ENCODE measurements around the gene RALGPS1. TPM values are rescaled to one million over a fixed set of nuclear protein-coding genes. Genes with fewer than 3 reads are reported as not detected.

Gene RALGPS1
- total RNA-seq, 2 experiments from 2014 or later: 4.8 to 5.1 TPM

- Mint-ChIP-seq H3K9me3 (no peaks in the 10 kb centered on the region), H3K36me3 (no peaks in the 10 kb centered on the region), H3K27ac (no peak overlapping the region), H3K4me1 (peaks cover 2% of the 10 kb centered on the region), H3K4me3 (no peak overlapping the region), H3K27me3 (peaks cover 55% of the 10 kb centered on the region)
- DNase-seq (no peak), ATAC-seq (ENCODE audit: low read depth) (no peak)
- POLR2A ChIA-PET: no interaction called here
Measured at GRCh38 chr9:127124792-127125191, 210.2 kb downstream of the RALGPS1 start.

DNA sequence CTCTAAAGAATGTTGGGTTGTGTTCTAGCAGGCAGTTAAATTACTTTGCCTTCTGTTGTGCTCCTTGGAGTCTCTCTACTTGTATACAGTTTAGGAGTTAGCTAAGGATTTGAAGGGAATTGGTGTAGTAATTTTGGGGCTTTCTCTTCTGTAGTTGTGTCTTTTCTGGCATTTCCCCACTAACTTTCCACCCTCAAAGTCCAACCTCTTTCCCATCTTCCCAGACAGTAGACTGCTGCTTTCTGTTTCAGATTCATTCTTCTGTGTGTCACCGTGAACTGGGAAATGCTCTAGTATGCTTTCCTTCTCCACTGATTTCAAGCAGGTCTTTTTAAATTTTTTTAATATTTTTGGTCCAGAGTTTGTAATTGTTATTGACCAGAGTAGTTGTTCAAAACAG lies 212.4 kb downstream of the RALGPS1 start:
- H3K4me3 Mint-ChIP-seq: no peak overlapping the region
- H3K27me3 Mint-ChIP-seq: peaks cover 44% of the 10 kb centered on the region
- POLR2A ChIA-PET: no interaction called here
- DNase-seq: no peak
- no peaks in the 10 kb centered on the region for H3K36me3 Mint-ChIP-seq
- H3K27ac Mint-ChIP-seq: no peak overlapping the region
- H3K4me1 Mint-ChIP-seq: peaks cover 3% of the 10 kb centered on the region
- no peaks in the 10 kb centered on the region for H3K9me3 Mint-ChIP-seq
- ATAC-seq (ENCODE audit: low read depth): no peak

DNA sequence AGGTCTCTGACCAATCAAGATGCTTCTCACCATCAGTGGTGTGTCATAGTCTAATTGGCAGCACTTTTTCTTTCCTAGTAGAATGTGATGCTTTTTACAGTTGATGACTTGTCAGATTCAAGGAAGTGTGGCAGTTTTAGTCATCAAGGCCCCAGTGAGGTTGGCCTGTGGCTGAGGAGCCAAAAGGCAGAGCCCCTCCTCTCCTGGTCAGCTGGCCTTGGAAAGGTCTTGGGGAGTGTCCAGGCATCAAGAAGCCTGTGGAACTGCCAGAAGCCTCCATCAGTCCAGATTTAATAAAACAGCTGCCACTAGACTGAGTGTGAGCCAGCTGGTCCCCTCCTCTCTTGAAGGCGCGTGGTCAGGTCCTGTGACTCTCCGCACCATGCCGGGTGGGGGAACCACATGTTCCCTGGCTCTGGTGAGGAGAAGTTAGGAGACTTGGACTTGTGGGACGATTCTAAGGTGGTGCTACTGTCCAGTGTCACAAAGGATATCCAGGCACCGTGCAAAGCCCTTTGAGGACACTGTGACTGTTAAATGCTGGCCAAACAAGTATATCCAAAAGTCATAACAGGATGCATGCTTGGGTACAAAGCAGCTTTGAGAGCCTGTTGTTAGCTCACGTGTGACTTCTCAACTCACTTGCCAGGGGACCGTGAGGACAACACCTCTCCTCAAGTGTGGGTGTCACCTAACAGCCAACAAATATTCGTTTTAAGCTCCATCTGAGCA lies 213.9 kb downstream of the RALGPS1 start:
- no peaks in the 10 kb centered on the region for H3K9me3 Mint-ChIP-seq
- POLR2A ChIA-PET: no interaction called here
- peaks cover 3% of the 10 kb centered on the region for H3K4me1 Mint-ChIP-seq
- DNase-seq: no peak
- no peak overlapping the region for H3K4me3 Mint-ChIP-seq
- peaks cover 31% of the 10 kb centered on the region for H3K27me3 Mint-ChIP-seq
- no peak for ATAC-seq (ENCODE audit: low read depth)
- no peaks in the 10 kb centered on the region for H3K36me3 Mint-ChIP-seq
- no peak overlapping the region for H3K27ac Mint-ChIP-seq

- Mint-ChIP-seq H3K27me3 (peaks cover 26% of the 10 kb centered on the region), H3K27ac (no peak overlapping the region), H3K4me3 (no peak overlapping the region), H3K4me1 (peaks cover 3% of the 10 kb centered on the region), H3K36me3 (no peaks in the 10 kb centered on the region), H3K9me3 (no peaks in the 10 kb centered on the region)
- POLR2A ChIA-PET: no interaction called here
- no peak for ATAC-seq (ENCODE audit: low read depth)
- DNase-seq: no peak
Measured at GRCh38 chr9:127129073-127129717, 214.6 kb downstream of the RALGPS1 start.

GRCh38 chr9:127129718-127130085 lies 215.1 kb downstream of the RALGPS1 start:
- ATAC-seq (ENCODE audit: low read depth): no peak
- no peaks in the 10 kb centered on the region for H3K9me3 Mint-ChIP-seq
- peaks cover 3% of the 10 kb centered on the region for H3K4me1 Mint-ChIP-seq
- DNase-seq: no peak
- H3K27me3 Mint-ChIP-seq: peaks cover 22% of the 10 kb centered on the region
- H3K36me3 Mint-ChIP-seq: no peaks in the 10 kb centered on the region
- no peak overlapping the region for H3K4me3 Mint-ChIP-seq
- H3K27ac Mint-ChIP-seq: no peak overlapping the region
- POLR2A ChIA-PET: no interaction called here

GRCh38 chr9:127130235-127130634 lies 215.7 kb downstream of the RALGPS1 start:
- no peak for DNase-seq
- no peak overlapping the region for H3K27ac Mint-ChIP-seq
- no peak overlapping the region for H3K4me3 Mint-ChIP-seq
- POLR2A ChIA-PET: no interaction called here
- H3K4me1 Mint-ChIP-seq: peaks cover 3% of the 10 kb centered on the region
- no peaks in the 10 kb centered on the region for H3K36me3 Mint-ChIP-seq
- no peaks in the 10 kb centered on the region for H3K9me3 Mint-ChIP-seq
- ATAC-seq (ENCODE audit: low read depth): no peak
- H3K27me3 Mint-ChIP-seq: peaks cover 18% of the 10 kb centered on the region

DNA sequence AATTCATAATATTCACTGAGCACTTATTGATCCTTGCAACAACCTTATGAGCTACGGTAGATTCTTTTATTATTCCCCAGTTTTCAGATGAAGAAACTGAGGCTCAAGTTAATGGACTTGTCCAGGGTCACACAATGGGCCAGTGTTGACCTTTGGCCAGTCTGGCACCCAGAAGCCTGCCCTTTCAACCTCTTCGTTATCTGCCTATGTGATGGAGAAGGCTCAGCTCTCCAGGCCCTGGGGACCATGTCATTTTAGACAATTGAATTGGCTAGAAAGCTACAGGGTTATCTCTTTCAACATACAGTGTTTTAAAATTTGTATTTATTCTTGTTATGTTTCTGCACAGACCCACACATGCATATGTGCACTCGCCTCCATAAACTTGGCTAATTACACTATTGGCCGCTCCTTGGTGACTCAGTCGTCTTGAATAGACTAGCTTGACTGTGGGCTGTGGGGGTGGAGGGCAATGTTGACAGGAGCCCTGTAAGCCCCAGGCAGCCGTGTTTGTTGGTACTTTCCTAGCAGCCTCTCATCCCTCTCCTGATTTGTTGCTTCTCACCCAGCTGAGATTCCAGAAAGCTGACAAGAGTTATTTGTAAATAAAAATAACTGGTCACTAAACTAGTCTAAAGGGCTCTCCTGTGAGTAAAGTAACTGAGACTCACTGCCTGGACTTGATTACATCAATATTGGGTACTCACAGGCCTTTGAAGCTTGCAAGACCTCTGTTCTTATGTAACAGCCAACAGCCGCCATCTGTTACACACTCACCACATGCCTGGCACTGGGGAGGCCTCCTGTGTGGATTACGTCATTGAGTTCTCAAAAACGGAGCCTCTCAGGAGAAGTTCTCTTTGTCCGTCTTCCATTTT lies 216.3 kb downstream of the RALGPS1 start:
- Mint-ChIP-seq H3K9me3 (no peaks in the 10 kb centered on the region), H3K27me3 (peaks cover 15% of the 10 kb centered on the region), H3K27ac (no peak overlapping the region), H3K36me3 (no peaks in the 10 kb centered on the region), H3K4me3 (no peak overlapping the region), H3K4me1 (peaks cover 3% of the 10 kb centered on the region)
- POLR2A ChIA-PET: no interaction called here
- no peak for DNase-seq
- ATAC-seq (ENCODE audit: low read depth): no peak

DNA sequence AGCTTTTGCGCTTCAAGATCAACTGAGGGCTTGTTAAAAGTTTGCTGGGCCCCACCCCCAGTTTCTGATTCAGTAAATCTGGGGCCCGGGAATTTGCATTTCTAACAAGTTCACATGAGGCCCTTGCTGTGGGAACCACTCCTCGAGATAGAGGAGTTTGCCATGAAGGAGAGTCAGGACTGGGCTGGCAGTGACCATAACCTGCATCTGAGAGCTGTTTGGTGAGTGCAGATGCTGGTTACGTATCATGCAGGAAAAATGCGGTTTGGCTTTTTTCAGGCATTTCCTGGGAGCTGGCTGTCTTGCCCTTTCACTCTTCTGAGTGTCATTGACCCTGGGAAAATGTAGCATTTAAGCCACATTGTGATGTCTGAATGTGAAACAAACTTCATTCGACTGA lies 217.3 kb downstream of the RALGPS1 start:
- Mint-ChIP-seq H3K27me3 (peaks cover 9% of the 10 kb centered on the region), H3K4me3 (no peak overlapping the region), H3K27ac (no peak overlapping the region), H3K9me3 (no peaks in the 10 kb centered on the region), H3K4me1 (peaks cover 2% of the 10 kb centered on the region), H3K36me3 (no peaks in the 10 kb centered on the region)
- ATAC-seq (ENCODE audit: low read depth) (no peak), DNase-seq (no peak)
- POLR2A ChIA-PET: no interaction called here

DNA sequence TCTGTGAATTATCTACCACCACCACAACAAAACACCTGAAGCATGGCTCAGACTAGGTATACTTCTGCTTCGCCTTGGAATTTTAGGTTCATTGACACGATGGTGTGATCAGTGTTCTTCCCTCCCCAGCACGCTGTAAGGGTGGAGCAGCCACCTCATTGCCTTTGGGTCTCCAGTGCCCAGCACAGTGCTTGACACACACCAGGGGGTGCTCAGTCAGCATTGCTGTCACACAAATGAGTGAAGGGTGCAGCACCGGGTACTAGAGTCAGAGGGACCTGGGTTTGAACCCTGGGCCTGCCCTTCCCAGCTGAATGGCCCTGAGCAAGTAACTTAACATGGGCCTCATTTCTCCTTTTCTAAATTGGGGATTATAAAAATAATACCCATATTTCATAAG lies 217.8 kb downstream of the RALGPS1 start:
- ATAC-seq (ENCODE audit: low read depth) (no peak), DNase-seq (peak; percentile 12)
- POLR2A ChIA-PET: no interaction called here
- Mint-ChIP-seq H3K4me1 (peaks cover 2% of the 10 kb centered on the region), H3K4me3 (no peak overlapping the region), H3K36me3 (no peaks in the 10 kb centered on the region), H3K27ac (no peak overlapping the region), H3K27me3 (peaks cover 4% of the 10 kb centered on the region), H3K9me3 (no peaks in the 10 kb centered on the region)

GRCh38 chr9:127132921-127133647 lies 218.5 kb downstream of the RALGPS1 start:
- Mint-ChIP-seq H3K27me3 (peaks cover 2% of the 10 kb centered on the region), H3K4me1 (peaks cover 2% of the 10 kb centered on the region), H3K36me3 (no peaks in the 10 kb centered on the region), H3K4me3 (no peak overlapping the region), H3K9me3 (no peaks in the 10 kb centered on the region), H3K27ac (no peak overlapping the region)
- POLR2A ChIA-PET: no interaction called here
- DNase-seq (peak; percentile 19), ATAC-seq (ENCODE audit: low read depth) (no peak)

DNA sequence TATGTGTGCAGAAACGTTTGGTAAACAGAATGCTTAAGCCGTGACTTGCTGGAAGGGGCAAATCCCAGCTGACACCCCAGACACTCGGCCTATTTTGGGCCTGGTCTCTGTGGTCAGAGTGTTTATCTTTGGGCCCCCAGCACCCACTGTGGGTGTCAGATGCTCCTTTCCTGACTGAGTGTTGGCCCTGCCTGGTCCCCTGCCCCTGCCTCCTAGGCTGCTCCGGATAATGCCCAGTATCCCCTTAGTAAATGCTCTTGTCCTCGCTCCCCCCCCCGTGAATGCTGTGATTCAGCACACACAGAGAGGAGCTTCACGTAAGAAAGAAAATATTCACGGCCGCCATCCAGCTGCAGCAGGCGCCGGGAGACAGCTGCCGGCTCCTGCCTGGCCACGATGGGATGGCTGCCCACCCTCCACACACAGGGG lies 219.2 kb downstream of the RALGPS1 start:
- ATAC-seq (ENCODE audit: low read depth): no peak
- no peaks in the 10 kb centered on the region for H3K36me3 Mint-ChIP-seq
- no peak for DNase-seq
- H3K4me1 Mint-ChIP-seq: peaks cover 2% of the 10 kb centered on the region
- H3K27me3 Mint-ChIP-seq: peaks cover 4% of the 10 kb centered on the region
- POLR2A ChIA-PET: no interaction called here
- no peak overlapping the region for H3K27ac Mint-ChIP-seq
- no peaks in the 10 kb centered on the region for H3K9me3 Mint-ChIP-seq
- no peak overlapping the region for H3K4me3 Mint-ChIP-seq

DNA sequence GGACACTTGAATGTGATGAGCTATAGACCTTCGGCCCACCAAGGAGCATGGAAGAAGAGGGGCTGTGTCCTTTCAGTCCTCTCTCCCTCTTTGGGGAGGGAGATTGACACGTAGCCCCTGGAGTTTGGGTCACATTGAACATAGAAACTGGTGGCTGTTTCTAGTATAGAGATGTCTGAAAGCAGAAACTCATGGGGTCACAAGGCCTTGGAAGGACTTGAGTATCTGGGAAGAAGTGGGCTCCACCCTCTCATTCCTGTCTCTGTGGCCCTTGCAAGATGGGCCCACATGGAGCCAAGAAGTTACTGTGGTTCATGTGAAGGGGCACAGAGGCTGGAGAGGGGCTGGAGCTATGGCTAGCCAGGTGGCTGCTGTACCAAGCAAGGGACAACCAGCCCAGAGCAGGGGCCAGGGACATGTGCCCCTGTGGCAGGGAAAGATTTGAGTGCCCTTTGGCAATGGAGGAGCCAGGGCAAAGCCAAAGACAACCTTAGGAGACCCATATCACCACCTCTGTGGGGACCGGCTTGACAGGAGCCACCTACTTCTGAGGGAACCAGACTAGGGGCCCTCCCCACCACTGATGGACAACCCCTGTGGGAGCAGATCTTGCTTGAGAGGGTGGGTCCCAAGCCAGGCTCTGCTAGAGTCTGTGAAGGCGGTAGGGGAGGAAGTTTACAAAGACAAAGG lies 220.6 kb downstream of the RALGPS1 start:
- H3K9me3 Mint-ChIP-seq: no peaks in the 10 kb centered on the region
- POLR2A ChIA-PET: no interaction called here

More for the DNA sequence above, 220.6 kb downstream of the RALGPS1 start:
- DNase-seq (no peak), ATAC-seq (ENCODE audit: low read depth) (no peak)
- H3K27ac Mint-ChIP-seq: no peak overlapping the region
- peaks cover 4% of the 10 kb centered on the region for H3K27me3 Mint-ChIP-seq
- no peaks in the 10 kb centered on the region for H3K4me1 Mint-ChIP-seq
- no peaks in the 10 kb centered on the region for H3K36me3 Mint-ChIP-seq
- no peak overlapping the region for H3K4me3 Mint-ChIP-seq

Data from activated naive CD8-positive, alpha-beta T cell treated with anti-CD3 and anti-CD28 coated beads, Interleukin-2, amount 10 ng/mL, durations not matched to agents 7 days and 5 days (primary cell).